Liver (tissue), 9 donors: Measurements from ENCODE around the gene PLEKHH2. TPM values are rescaled to one million over a fixed set of nuclear protein-coding genes. Genes with fewer than 3 reads are reported as not detected.

Experiments used
- DNase-seq: peaks from one replicate; pipeline ENCODE4 v3.0.0-alpha.2; 2017; ENCODE audit warnings: low spot score
- H3K27ac ChIP-seq, 2 donors: one replicate each; pipeline ENCODE4 v1.7.0; 2013; ENCODE audit warnings: inconsistent platforms in 2 of 2, low read length in 2 of 2, control low read depth in 1 of 2, low read depth in 1 of 2, mild to moderate bottlenecking in 1 of 2
- H3K27me3 ChIP-seq, 4 donors: one replicate each; pipeline versions ENCODE4 v1.6.1 to v1.7.0; 2013; ENCODE audit warnings: low read length in 3 of 4, inconsistent platforms in 1 of 4, mild to moderate bottlenecking in 1 of 4, moderate library complexity in 1 of 4; ENCODE audit not compliant: control insufficient read depth in 4 of 4, insufficient read depth in 4 of 4
- H3K36me3 ChIP-seq, 4 donors: one replicate each; pipeline versions ENCODE4 v1.6.1 to v1.7.0; 2013; ENCODE audit warnings: low read length in 3 of 4, mild to moderate bottlenecking in 3 of 4, low read depth in 1 of 4, moderate library complexity in 1 of 4; ENCODE audit not compliant: control insufficient read depth in 4 of 4, insufficient read depth in 3 of 4
- H3K4me1 ChIP-seq, 4 donors: one replicate each; pipeline versions ENCODE4 v1.6.1 to v1.7.0; 2013; ENCODE audit warnings: low read length in 3 of 4, mild to moderate bottlenecking in 3 of 4, moderate library complexity in 1 of 4; ENCODE audit not compliant: control insufficient read depth in 4 of 4, insufficient read depth in 4 of 4
- H3K4me3 ChIP-seq, 3 donors: one replicate each; pipeline versions ENCODE4 v1.6.1 to v1.7.0; 2013; ENCODE audit warnings: low read length in 3 of 3, control low read depth in 1 of 3, low read depth in 1 of 3, mild to moderate bottlenecking in 1 of 3
- H3K9ac ChIP-seq, 2 donors: one replicate each; pipeline ENCODE4 v1.7.0; 2013; ENCODE audit warnings: low read length in 2 of 2, mild to moderate bottlenecking in 2 of 2, moderate library complexity in 2 of 2, control low read depth in 1 of 2, low read depth in 1 of 2
- H3K9me3 ChIP-seq, 4 donors: one replicate each; pipeline versions ENCODE4 v1.6.1 to v1.7.0; 2013; ENCODE audit warnings: low read length in 3 of 4; ENCODE audit not compliant: control insufficient read depth in 4 of 4
- EGR1 ChIP-seq, 2 donors: IDR thresholded peaks; 2 replicates each; pipeline ENCODE4 v1.6.1; 2016 to 2018; ENCODE audit warnings: antibody characterized with exemption in 2 of 2, low read depth in 2 of 2
- FOXA1 ChIP-seq: IDR thresholded peaks from 2 replicates; pipeline ENCODE4 v1.6.1; 2016; ENCODE audit warnings: antibody characterized with exemption
- FOXA2 ChIP-seq: IDR thresholded peaks from 2 replicates; pipeline ENCODE4 v1.6.1; 2016; ENCODE audit warnings: antibody characterized with exemption
- GABPA ChIP-seq, 2 donors: IDR thresholded peaks in 1 of 2; conservative IDR thresholded peaks in 1 of 2; 2 replicates each; pipeline ENCODE4 v1.6.1; 2016; ENCODE audit warnings: antibody characterized with exemption in 2 of 2, mild to moderate bottlenecking in 1 of 2, moderate library complexity in 1 of 2
- HNF4A ChIP-seq, 2 donors: conservative IDR thresholded peaks; 2 replicates each; pipeline ENCODE4 v1.6.1; 2016; ENCODE audit warnings: antibody characterized with exemption in 2 of 2, mild to moderate bottlenecking in 2 of 2
- HNF4G ChIP-seq: IDR thresholded peaks from 2 replicates; pipeline ENCODE4 v1.6.1; 2016; ENCODE audit warnings: antibody characterized with exemption
- JUND ChIP-seq, 2 donors: IDR thresholded peaks; 2 replicates each; pipeline ENCODE4 v1.6.1; 2016; ENCODE audit warnings: antibody characterized with exemption in 2 of 2
- NR2F2 ChIP-seq: IDR thresholded peaks from 2 replicates; pipeline ENCODE4 v1.6.1; 2016; ENCODE audit warnings: antibody characterized with exemption
- SP1 ChIP-seq: IDR thresholded peaks from 2 replicates; pipeline ENCODE4 v1.6.1; 2018; ENCODE audit warnings: antibody characterized with exemption, mild to moderate bottlenecking
- TAF1 ChIP-seq: conservative IDR thresholded peaks from 2 replicates; pipeline ENCODE4 v1.6.1; 2016; ENCODE audit warnings: antibody characterized with exemption, mild to moderate bottlenecking
- WGBS: extraction: QIAGEN DNeasy Blood & Tissue Kit; methylation state at CpG from one replicate; pipeline ENCODE4 v1.1.7; 2013; 5-methylcytosine and 5-hydroxymethylcytosine counted together
- polyA plus RNA-seq, 2 donors: library from polyadenylated mRNA; stranded (reverse) in 1 of 2; unstranded in 1 of 2; fragments of 200-250 nt in 1 of 2; fragments of >200 nt in 1 of 2; fragmentation: Nextera tagmentation in 1 of 2; extraction: Ambion mirVana in 1 of 2; gene quantifications; one replicate each; pipeline versions ENCODE4 v1.2.1 to v1.2.3, GENCODE V29; 2013 to 2015
- total RNA-seq, 2 donors: library from RNA; depleted of rRNA; stranded (reverse); fragments of >200 nt; gene quantifications; one replicate each; pipeline ENCODE4 v1.2.3, GENCODE V29; 2014
- TF ChIP-seq, protein P1 (sequence below): IDR thresholded peaks from 2 replicates; pipeline ENCODE4 v1.6.1; 2016; ENCODE audit warnings: antibody characterized with exemption
- TF ChIP-seq, protein P2 (sequence below): IDR thresholded peaks from 2 replicates; pipeline ENCODE4 v1.6.1; 2016; ENCODE audit warnings: antibody characterized with exemption
- TF ChIP-seq, protein P3 (sequence below): IDR thresholded peaks from 2 replicates; pipeline ENCODE4 v1.6.1; 2016; ENCODE audit warnings: antibody characterized with exemption, mild to moderate bottlenecking
- TF ChIP-seq, protein P4 (sequence below): IDR thresholded peaks from 2 replicates; pipeline ENCODE4 v1.6.1; 2016; ENCODE audit warnings: antibody characterized with exemption
- donor health status: healthy.
- donor health status: healthy.
- donor health status: healthy.
- donor health status: healthy.
- donor health status: healthy.

Gene PLEKHH2
- total and polyA plus RNA-seq, 4 donors, result 0.51 to 3.8 (median 1.0) TPM

DNA sequence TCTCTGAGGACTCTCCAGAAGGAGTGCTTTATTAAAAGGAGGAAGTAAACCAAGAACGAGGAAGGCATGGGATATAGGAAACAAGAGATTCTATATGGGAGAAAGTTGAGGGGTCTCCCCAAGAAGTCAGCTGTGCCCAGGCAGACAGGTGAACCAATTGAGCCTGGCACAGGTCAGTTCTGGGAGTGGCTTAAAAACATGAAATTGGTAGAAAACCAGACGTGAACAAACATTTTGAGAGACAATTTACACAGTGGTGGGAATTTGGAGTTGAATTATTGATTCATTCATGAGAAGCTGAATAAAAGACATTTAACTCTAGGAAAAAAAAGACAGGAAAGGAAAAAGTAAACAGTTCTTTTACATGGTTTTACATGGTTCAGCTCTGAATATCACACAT is 16.4 kb downstream of the PLEKHH2 start:
- WGBS, result 56% methylated on average over 2 of the region's 2 CpGs
- DNase-seq, result no peak
- peaks cover 0 to 5% (median 0%) of the 10 kb centered on the region in 4 donors for H3K4me1 ChIP-seq

DNA sequence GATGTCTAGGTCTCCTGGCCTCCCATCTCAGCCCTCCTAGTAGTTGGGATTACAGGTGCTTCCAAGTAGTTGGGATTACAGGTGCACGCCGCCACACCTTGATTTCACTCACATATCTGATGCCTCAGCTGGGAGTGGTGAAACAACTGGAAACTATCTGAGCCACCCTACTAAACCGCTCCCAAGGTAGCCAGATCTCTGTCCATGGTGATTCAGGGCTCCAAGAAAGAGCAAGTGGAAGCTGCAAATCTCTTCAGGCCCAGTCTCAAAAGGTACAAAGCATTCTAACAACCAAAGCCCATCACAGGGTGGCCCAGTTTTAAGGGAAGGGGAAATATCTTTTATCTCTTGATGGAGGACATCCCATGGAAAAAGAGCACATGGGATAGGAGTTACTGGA is 20.2 kb downstream of the PLEKHH2 start:
- 95% methylated on average over 3 of the region's 3 CpGs for WGBS
- H3K27ac ChIP-seq, result no peak overlapping the region
- no peaks in the 10 kb centered on the region for H3K36me3 ChIP-seq
- H3K9ac ChIP-seq, result no peak overlapping the region
- H3K4me1 ChIP-seq, result peaks cover 0 to 5% (median 0%) of the 10 kb centered on the region in 4 donors
- H3K9me3 ChIP-seq, result no peaks in the 10 kb centered on the region
- no peak for DNase-seq
- H3K27me3 ChIP-seq, result no peaks in the 10 kb centered on the region
- H3K4me3 ChIP-seq, result no peak overlapping the region
- no peak for TF ChIP-seq FOXA1
- no peak for TF ChIP-seq EGR1 (IDR thresholded peaks at IDR 0.05; ENCODE audit: low read depth in 2 of 2)
- TF ChIP-seq, protein P1, sequence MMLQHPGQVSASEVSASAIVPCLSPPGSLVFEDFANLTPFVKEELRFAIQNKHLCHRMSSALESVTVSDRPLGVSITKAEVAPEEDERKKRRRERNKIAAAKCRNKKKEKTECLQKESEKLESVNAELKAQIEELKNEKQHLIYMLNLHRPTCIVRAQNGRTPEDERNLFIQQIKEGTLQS, result no peak
- TF ChIP-seq, protein P2, sequence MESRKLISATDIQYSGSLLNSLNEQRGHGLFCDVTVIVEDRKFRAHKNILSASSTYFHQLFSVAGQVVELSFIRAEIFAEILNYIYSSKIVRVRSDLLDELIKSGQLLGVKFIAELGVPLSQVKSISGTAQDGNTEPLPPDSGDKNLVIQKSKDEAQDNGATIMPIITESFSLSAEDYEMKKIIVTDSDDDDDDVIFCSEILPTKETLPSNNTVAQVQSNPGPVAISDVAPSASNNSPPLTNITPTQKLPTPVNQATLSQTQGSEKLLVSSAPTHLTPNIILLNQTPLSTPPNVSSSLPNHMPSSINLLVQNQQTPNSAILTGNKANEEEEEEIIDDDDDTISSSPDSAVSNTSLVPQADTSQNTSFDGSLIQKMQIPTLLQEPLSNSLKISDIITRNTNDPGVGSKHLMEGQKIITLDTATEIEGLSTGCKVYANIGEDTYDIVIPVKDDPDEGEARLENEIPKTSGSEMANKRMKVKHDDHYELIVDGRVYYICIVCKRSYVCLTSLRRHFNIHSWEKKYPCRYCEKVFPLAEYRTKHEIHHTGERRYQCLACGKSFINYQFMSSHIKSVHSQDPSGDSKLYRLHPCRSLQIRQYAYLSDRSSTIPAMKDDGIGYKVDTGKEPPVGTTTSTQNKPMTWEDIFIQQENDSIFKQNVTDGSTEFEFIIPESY, result no peak

More for the DNA sequence above, 16.4 kb downstream of the PLEKHH2 start:
- no peak overlapping the region for H3K4me3 ChIP-seq
- H3K9me3 ChIP-seq, result no peaks in the 10 kb centered on the region
- H3K27ac ChIP-seq, result no peak overlapping the region
- TF ChIP-seq EGR1 (IDR thresholded peaks at IDR 0.05; ENCODE audit: low read depth in 2 of 2), result no peak
- TF ChIP-seq HNF4A (conservative IDR thresholded peaks at IDR 0.05), result no peak
- no peak for TF ChIP-seq JUND (IDR thresholded peaks at IDR 0.05)
- TF ChIP-seq, protein P3, sequence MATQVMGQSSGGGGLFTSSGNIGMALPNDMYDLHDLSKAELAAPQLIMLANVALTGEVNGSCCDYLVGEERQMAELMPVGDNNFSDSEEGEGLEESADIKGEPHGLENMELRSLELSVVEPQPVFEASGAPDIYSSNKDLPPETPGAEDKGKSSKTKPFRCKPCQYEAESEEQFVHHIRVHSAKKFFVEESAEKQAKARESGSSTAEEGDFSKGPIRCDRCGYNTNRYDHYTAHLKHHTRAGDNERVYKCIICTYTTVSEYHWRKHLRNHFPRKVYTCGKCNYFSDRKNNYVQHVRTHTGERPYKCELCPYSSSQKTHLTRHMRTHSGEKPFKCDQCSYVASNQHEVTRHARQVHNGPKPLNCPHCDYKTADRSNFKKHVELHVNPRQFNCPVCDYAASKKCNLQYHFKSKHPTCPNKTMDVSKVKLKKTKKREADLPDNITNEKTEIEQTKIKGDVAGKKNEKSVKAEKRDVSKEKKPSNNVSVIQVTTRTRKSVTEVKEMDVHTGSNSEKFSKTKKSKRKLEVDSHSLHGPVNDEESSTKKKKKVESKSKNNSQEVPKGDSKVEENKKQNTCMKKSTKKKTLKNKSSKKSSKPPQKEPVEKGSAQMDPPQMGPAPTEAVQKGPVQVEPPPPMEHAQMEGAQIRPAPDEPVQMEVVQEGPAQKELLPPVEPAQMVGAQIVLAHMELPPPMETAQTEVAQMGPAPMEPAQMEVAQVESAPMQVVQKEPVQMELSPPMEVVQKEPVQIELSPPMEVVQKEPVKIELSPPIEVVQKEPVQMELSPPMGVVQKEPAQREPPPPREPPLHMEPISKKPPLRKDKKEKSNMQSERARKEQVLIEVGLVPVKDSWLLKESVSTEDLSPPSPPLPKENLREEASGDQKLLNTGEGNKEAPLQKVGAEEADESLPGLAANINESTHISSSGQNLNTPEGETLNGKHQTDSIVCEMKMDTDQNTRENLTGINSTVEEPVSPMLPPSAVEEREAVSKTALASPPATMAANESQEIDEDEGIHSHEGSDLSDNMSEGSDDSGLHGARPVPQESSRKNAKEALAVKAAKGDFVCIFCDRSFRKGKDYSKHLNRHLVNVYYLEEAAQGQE, result no peak
- no peak for TF ChIP-seq TAF1
- no peak for TF ChIP-seq NR2F2
- no peak for TF ChIP-seq GABPA (IDR thresholded peaks at IDR 0.05 in 1 of 2, conservative IDR thresholded peaks at IDR 0.05 in 1 of 2)
- TF ChIP-seq HNF4G, result no peak
- TF ChIP-seq SP1, result no peak
- no peak for TF ChIP-seq FOXA2
- TF ChIP-seq, protein P4, sequence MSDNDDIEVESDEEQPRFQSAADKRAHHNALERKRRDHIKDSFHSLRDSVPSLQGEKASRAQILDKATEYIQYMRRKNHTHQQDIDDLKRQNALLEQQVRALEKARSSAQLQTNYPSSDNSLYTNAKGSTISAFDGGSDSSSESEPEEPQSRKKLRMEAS, result no peak
- no peak overlapping the region for H3K9ac ChIP-seq
- H3K36me3 ChIP-seq, result no peaks in the 10 kb centered on the region
- H3K27me3 ChIP-seq, result no peaks in the 10 kb centered on the region
